ENCODE measurements around the gene ITPR1.

DNA sequence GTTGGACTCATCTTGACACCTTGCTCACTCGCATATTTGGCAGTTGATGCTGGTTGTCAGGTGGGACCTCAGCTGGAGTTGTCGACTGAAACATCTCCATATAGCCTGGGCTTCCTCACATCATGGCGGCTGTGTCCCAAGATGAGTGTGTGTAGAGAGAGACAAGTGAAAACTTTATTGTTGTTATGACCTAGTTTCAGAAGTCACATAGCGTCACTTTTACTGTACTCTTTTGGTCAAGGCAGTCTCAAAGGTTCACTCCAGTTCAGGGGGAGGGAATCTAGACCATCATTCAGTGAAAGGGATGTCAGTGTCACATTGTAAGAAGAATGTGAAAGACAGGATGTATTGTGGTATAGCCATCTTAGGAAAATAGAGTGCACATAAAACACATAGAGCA, 214.2 kb downstream of the ITPR1 start:
- TF ChIP-seq, protein P1, sequence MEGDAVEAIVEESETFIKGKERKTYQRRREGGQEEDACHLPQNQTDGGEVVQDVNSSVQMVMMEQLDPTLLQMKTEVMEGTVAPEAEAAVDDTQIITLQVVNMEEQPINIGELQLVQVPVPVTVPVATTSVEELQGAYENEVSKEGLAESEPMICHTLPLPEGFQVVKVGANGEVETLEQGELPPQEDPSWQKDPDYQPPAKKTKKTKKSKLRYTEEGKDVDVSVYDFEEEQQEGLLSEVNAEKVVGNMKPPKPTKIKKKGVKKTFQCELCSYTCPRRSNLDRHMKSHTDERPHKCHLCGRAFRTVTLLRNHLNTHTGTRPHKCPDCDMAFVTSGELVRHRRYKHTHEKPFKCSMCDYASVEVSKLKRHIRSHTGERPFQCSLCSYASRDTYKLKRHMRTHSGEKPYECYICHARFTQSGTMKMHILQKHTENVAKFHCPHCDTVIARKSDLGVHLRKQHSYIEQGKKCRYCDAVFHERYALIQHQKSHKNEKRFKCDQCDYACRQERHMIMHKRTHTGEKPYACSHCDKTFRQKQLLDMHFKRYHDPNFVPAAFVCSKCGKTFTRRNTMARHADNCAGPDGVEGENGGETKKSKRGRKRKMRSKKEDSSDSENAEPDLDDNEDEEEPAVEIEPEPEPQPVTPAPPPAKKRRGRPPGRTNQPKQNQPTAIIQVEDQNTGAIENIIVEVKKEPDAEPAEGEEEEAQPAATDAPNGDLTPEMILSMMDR (IDR thresholded peaks at IDR 0.05): no peak
- no peak for TF ChIP-seq POLR2A (IDR thresholded peaks at IDR 0.05)

Data from gastroesophageal sphincter (tissue), 3 donors.